Gastrocnemius medialis (tissue), 4 donors: Measurements from ENCODE around the gene SETBP1.

ENCODE experiments used
- CTCF ChIP-seq, 5 experiments: fragments of 450-650 bp in 3 of 5; fragments of 200-600 bp in 2 of 5; sonication (generic) in 2 of 5; IDR thresholded peaks in 4 of 5; conservative IDR thresholded peaks in 1 of 5; 1 replicate in 4 of 5; 2 replicates in 1 of 5; pipeline ENCODE4 v1.5.1; 2016 to 2019; ENCODE audit warnings: antibody characterized with exemption in 5 of 5, mild to moderate bottlenecking in 3 of 5, moderate library complexity in 3 of 5
- POLR2A ChIP-seq, 2 donors: fragments of 450-650 bp; IDR thresholded peaks; one replicate each; pipeline ENCODE4 v1.6.1; 2017; ENCODE audit warnings: antibody characterized with exemption in 2 of 2, mild to moderate bottlenecking in 2 of 2, moderate library complexity in 2 of 2

DNA sequence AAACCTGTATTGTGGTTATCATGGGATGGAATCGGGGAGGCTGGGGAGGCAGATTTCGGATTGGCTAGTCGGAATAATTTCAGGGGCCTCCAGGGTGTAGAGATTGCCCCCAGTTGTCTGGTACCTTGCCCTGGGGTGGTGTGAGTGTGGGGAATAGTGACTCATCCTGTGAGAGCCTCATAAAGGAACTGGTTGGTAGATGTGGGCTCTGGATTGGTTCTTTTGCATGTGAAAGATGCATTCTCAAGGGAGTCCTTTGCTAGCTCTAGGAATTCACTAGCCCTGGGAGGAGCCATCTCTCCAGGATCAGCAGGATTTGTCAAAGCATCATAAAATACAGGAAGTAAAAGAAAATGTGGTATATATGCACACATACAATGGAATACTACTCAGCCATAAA is 331.6 kb downstream of the SETBP1 start:
- TF ChIP-seq CTCF (IDR thresholded peaks at IDR 0.05 in 4 of 5, conservative IDR thresholded peaks at IDR 0.05 in 1 of 5), result no peak
- no peak for TF ChIP-seq POLR2A (IDR thresholded peaks at IDR 0.05)
